EH (cell line): ENCODE results near the gene FOXI1.
"Not testable (repeated sequence)": the region's sequence is repeated elsewhere in the genome, so short reads cannot be mapped to it uniquely, and the experiment has no call there.

Experiments
- DNase-seq: peaks from one replicate; pipeline ENCODE4 v3.0.0-alpha.2; 2015; ENCODE audit warnings: low read depth

The FOXI1 gene

GRCh38 chr5:170126061-170126460, 20.4 kb downstream of the FOXI1 start:
- no peak for DNase-seq

GRCh38 chr5:170126626-170127025, 20.9 kb downstream of the FOXI1 start:
- DNase-seq: no peak

- no peak for DNase-seq
These were observed 25.5 kb downstream of the FOXI1 start for GRCh38 chr5:170131235-170131634.

- peak; percentile 76 for DNase-seq
These were observed 26.7 kb downstream of the FOXI1 start for GRCh38 chr5:170132269-170132975.

GRCh38 chr5:170132976-170133448, 27.3 kb downstream of the FOXI1 start:
- no peak for DNase-seq

- no peak for DNase-seq
These were observed 30.2 kb downstream of the FOXI1 start for GRCh38 chr5:170135796-170136490.

GRCh38 chr5:170136506-170136905, 30.8 kb downstream of the FOXI1 start:
- no peak for DNase-seq

GRCh38 chr5:170137694-170138214, 32.1 kb downstream of the FOXI1 start:
- no peak for DNase-seq

GRCh38 chr5:170138273-170138672, 32.6 kb downstream of the FOXI1 start:
- DNase-seq: no peak

GRCh38 chr5:170139786-170140335, 34.2 kb downstream of the FOXI1 start:
- no peak for DNase-seq

GRCh38 chr5:170141196-170141595, 35.5 kb downstream of the FOXI1 start:
- DNase-seq: not testable (repeated sequence)

- no peak for DNase-seq
These were observed 35.9 kb downstream of the FOXI1 start for GRCh38 chr5:170141636-170142035.

- no peak for DNase-seq
These were observed 36.5 kb downstream of the FOXI1 start for GRCh38 chr5:170142196-170142595.

GRCh38 chr5:170143091-170143490, 37.4 kb downstream of the FOXI1 start:
- DNase-seq: no peak

GRCh38 chr5:170143710-170144109, 38.0 kb downstream of the FOXI1 start:
- DNase-seq: no peak

GRCh38 chr5:170144286-170145023, 38.8 kb downstream of the FOXI1 start:
- DNase-seq: no peak

- DNase-seq: peak; percentile 28
These were observed 39.8 kb downstream of the FOXI1 start for GRCh38 chr5:170145462-170145861.

GRCh38 chr5:170147051-170147752, 41.5 kb downstream of the FOXI1 start:
- DNase-seq: no peak

GRCh38 chr5:170147753-170148264, 42.1 kb downstream of the FOXI1 start:
- DNase-seq: no peak

GRCh38 chr5:170148430-170149205, 42.9 kb downstream of the FOXI1 start:
- no peak for DNase-seq

- DNase-seq: no peak
These were observed 43.5 kb downstream of the FOXI1 start for GRCh38 chr5:170149206-170149515.
